CD14-positive monocyte (primary cell): ENCODE results near the gene CSTPP1. TPM values are rescaled to one million over a fixed set of nuclear protein-coding genes. Genes with fewer than 3 reads are reported as not detected.
A peak's percentile ranks its signal among the peaks of the same experiment; 100 is the strongest.

Source experiments
- DNase-seq, 3 donors: peaks; one replicate each; pipeline ENCODE4 v3.0.0-alpha.2; 2011 to 2022
- H2AFZ ChIP-seq: 2 replicates; pipeline ENCODE4 v1.6.0; 2012; ENCODE audit warnings: mild to moderate bottlenecking, low read depth, low read length, inconsistent platforms; ENCODE audit not compliant: insufficient read depth, poor library complexity, severe bottlenecking
- H3K27ac ChIP-seq, 2 donors: 1 replicate in 1 of 2; 2 replicates in 1 of 2; pipeline ENCODE4 v1.5.1; 2012 to 2013; ENCODE audit warnings: low read length in 2 of 2, control low read depth in 1 of 2, inconsistent platforms in 1 of 2, low read depth in 1 of 2, mild to moderate bottlenecking in 1 of 2
- H3K27me3 ChIP-seq, 2 donors: one replicate each; pipeline versions ENCODE4 v1.6.0 to v1.6.1; 2011 to 2013; ENCODE audit warnings: low read length in 2 of 2; ENCODE audit not compliant: control insufficient read depth in 2 of 2, insufficient read depth in 2 of 2
- H3K36me3 ChIP-seq, 2 donors: replicated peaks in 1 of 2; 1 replicate in 1 of 2; 2 replicates in 1 of 2; pipeline versions ENCODE4 v1.5.1 to v1.6.1; 2012 to 2013; ENCODE audit warnings: low read length in 2 of 2, control low read depth in 1 of 2, inconsistent platforms in 1 of 2, mild to moderate bottlenecking in 1 of 2; ENCODE audit not compliant: insufficient read depth in 2 of 2, control insufficient read depth in 1 of 2
- H3K4me1 ChIP-seq, 2 donors: 1 replicate in 1 of 2; 2 replicates in 1 of 2; pipeline versions ENCODE4 v1.5.1 to v1.6.1; 2012 to 2013; ENCODE audit warnings: low read length in 2 of 2, control low read depth in 1 of 2, inconsistent platforms in 1 of 2, mild to moderate bottlenecking in 1 of 2, moderate library complexity in 1 of 2; ENCODE audit not compliant: insufficient read depth in 2 of 2, control insufficient read depth in 1 of 2
- H3K4me2 ChIP-seq: replicated peaks from 2 replicates; pipeline ENCODE3; 2012; ENCODE audit warnings: low read length, moderate library complexity, mild to moderate bottlenecking; ENCODE audit not compliant: poor library complexity, severe bottlenecking; ENCODE audit errors: extremely low read depth
- H3K4me3 ChIP-seq, 3 experiments: fragments of 200-600 bp in 1 of 3; sonication (generic) in 1 of 3; replicated peaks in 1 of 3; 1 replicate in 2 of 3; 2 replicates in 1 of 3; pipeline ENCODE4 v1.5.1; 2011 to 2013; ENCODE audit warnings: low read length in 3 of 3, mild to moderate bottlenecking in 3 of 3, control low read depth in 2 of 3, low read depth in 2 of 3, inconsistent platforms in 1 of 3, moderate library complexity in 1 of 3
- H3K79me2 ChIP-seq: 2 replicates; pipeline ENCODE4 v1.6.0; 2012; ENCODE audit warnings: mild to moderate bottlenecking, control low read depth, inconsistent platforms, low read length, moderate library complexity; ENCODE audit not compliant: insufficient read depth
- H3K9ac ChIP-seq: 2 replicates; pipeline ENCODE4 v1.6.0; 2017; ENCODE audit warnings: low read length, mild to moderate bottlenecking; ENCODE audit not compliant: insufficient read depth, poor library complexity, severe bottlenecking
- H3K9me3 ChIP-seq, 2 donors: replicated peaks in 1 of 2; 1 replicate in 1 of 2; 2 replicates in 1 of 2; pipeline versions ENCODE4 v1.5.1 to v1.6.1; 2012 to 2013; ENCODE audit warnings: low read length in 2 of 2, control low read depth in 1 of 2; ENCODE audit not compliant: control insufficient read depth in 1 of 2, insufficient read depth in 1 of 2
- H4K20me1 ChIP-seq: 2 replicates; pipeline ENCODE4 v1.6.0; 2012; ENCODE audit warnings: mild to moderate bottlenecking, low read length, control low read depth, moderate library complexity; ENCODE audit not compliant: insufficient read depth
- H3K27ac Mint-ChIP-seq, 7 donors: one replicate each; pipeline ENCODE4 v1.8.0; 2020; ENCODE audit warnings: mild to moderate bottlenecking in 7 of 7, mixed read lengths in 7 of 7, moderate library complexity in 6 of 7, inconsistent platforms in 2 of 7
- H3K27me3 Mint-ChIP-seq, 3 donors: one replicate each; pipeline ENCODE4 v1.8.0; 2021 to 2022; ENCODE audit warnings: low read depth in 3 of 3, mild to moderate bottlenecking in 3 of 3, mixed read lengths in 3 of 3, moderate library complexity in 3 of 3, inconsistent platforms in 1 of 3
- H3K36me3 Mint-ChIP-seq, 2 donors: one replicate each; pipeline ENCODE4 v1.8.0; 2020; ENCODE audit warnings: mixed read lengths in 2 of 2, inconsistent platforms in 1 of 2, mild to moderate bottlenecking in 1 of 2
- H3K4me1 Mint-ChIP-seq: one replicate; pipeline ENCODE4 v1.8.0; 2020; ENCODE audit warnings: mild to moderate bottlenecking, mixed read lengths
- H3K4me3 Mint-ChIP-seq, 2 donors: one replicate each; pipeline ENCODE4 v1.8.0; 2020; ENCODE audit warnings: mild to moderate bottlenecking in 2 of 2, mixed read lengths in 2 of 2, moderate library complexity in 1 of 2
- H3K9me3 Mint-ChIP-seq, 7 donors: one replicate each; pipeline ENCODE4 v1.8.0; 2020 to 2022; ENCODE audit warnings: mixed read lengths in 7 of 7, mild to moderate bottlenecking in 6 of 7, moderate library complexity in 6 of 7, inconsistent platforms in 2 of 7
- CTCF ChIP-seq: fragments of 200-600 bp; IDR thresholded peaks from one replicate; pipeline ENCODE4 v1.8.0; 2022; ENCODE audit warnings: antibody characterized with exemption, mild to moderate bottlenecking
- WGBS: methylation state at CpG from one replicate; pipeline ENCODE4 v1.1.5; 2013; ENCODE audit warnings: missing lambda C conversion rate; ENCODE audit not compliant: insufficient coverage; 5-methylcytosine and 5-hydroxymethylcytosine counted together
- intact Hi-C, 2 donors: fragments of 100-400 bp; cut with micrococcal nuclease; formaldehyde crosslinking; loops; one replicate each; pipeline versions ENCODE4 v1.15.0 to v1.15.1; 2023
- polyA plus RNA-seq, 3 donors: library from polyadenylated mRNA; depleted of rRNA in 1 of 3; unstranded in 2 of 3; stranded (reverse) in 1 of 3; fragments of 300-500 nt in 2 of 3; fragments of >200 nt in 1 of 3; fragmentation: Illumina TruSeq in 2 of 3; gene quantifications; 1 replicate in 2 of 3; 2 replicates in 1 of 3; pipeline ENCODE4 v1.2.3, GENCODE V29; 2012 to 2021

The CSTPP1 gene
- polyA plus RNA-seq, 3 donors, result 4.5 to 6.5 (median 5.9) TPM

GRCh38 chr11:47160753-47161133 is 224.2 kb downstream of the CSTPP1 start:
- no peak overlapping the region for H3K4me3 Mint-ChIP-seq
- Histone ChIP-seq H2AFZ (no peak overlapping the region), H3K9ac (no peak overlapping the region), H3K79me2 (no peaks in the 10 kb centered on the region), H3K27ac (no peak overlapping the region), H3K4me2 (no peak overlapping the region), H3K4me3 (no peak overlapping the region), H3K27me3 (no peaks in the 10 kb centered on the region), H4K20me1 (peaks cover 48% of the 10 kb centered on the region), H3K4me1 (no peaks in the 10 kb centered on the region), H3K9me3 (no peaks in the 10 kb centered on the region), H3K36me3 (peaks cover 20 to 45% of the 10 kb centered on the region in 2 donors)
- 96% methylated on average over 4 of the region's 5 CpGs for WGBS
- no peak for TF ChIP-seq CTCF
- no peaks in the 10 kb centered on the region for H3K27me3 Mint-ChIP-seq
- DNase-seq, result no peak
- no peaks in the 10 kb centered on the region for H3K9me3 Mint-ChIP-seq
- peak overlapping the region in 1 of 7 donors; percentile 57 for H3K27ac Mint-ChIP-seq
- peaks cover 26 to 50% of the 10 kb centered on the region in 2 donors for H3K36me3 Mint-ChIP-seq
- intact Hi-C loops, result no loop called here
- no peaks in the 10 kb centered on the region for H3K4me1 Mint-ChIP-seq

- no peaks in the 10 kb centered on the region for H3K27me3 Mint-ChIP-seq
- H4K20me1 ChIP-seq, result peaks cover 53% of the 10 kb centered on the region
- H3K36me3 ChIP-seq, result peaks cover 25 to 51% of the 10 kb centered on the region in 2 donors
- no peaks in the 10 kb centered on the region for H3K9me3 Mint-ChIP-seq
- H3K4me3 Mint-ChIP-seq, result no peak overlapping the region
- no peak overlapping the region for H2AFZ ChIP-seq
- intact Hi-C loops, result no loop called here
- H3K4me1 ChIP-seq, result no peaks in the 10 kb centered on the region
- no peak overlapping the region for H3K4me3 ChIP-seq
- H3K9me3 ChIP-seq, result no peaks in the 10 kb centered on the region
- H3K79me2 ChIP-seq, result no peaks in the 10 kb centered on the region
- WGBS, result 88% methylated on average over 7 of the region's 14 CpGs
- H3K4me2 ChIP-seq, result no peak overlapping the region
- peak overlapping the region in 3 of 7 donors; percentile 33 to 75 (median 57) for H3K27ac Mint-ChIP-seq
- H3K4me1 Mint-ChIP-seq, result no peaks in the 10 kb centered on the region
- no peaks in the 10 kb centered on the region for H3K27me3 ChIP-seq
- no peak overlapping the region for H3K9ac ChIP-seq
- DNase-seq, result peak; percentile 33 to 49 (median 36)
- no peak overlapping the region for H3K27ac ChIP-seq
- peak; percentile 90 for TF ChIP-seq CTCF
- H3K36me3 Mint-ChIP-seq, result peaks cover 31 to 55% of the 10 kb centered on the region in 2 donors
Measured at GRCh38 chr11:47161134-47161854, 224.7 kb downstream of the CSTPP1 start.
